ENCODE measurements around the gene TMED10.
"Not testable (repeated sequence)": the region's sequence is repeated elsewhere in the genome, so short reads cannot be mapped to it uniquely, and the experiment has no call there.

Gene TMED10

GRCh38 chr14:75188520-75189268 is 12.3 kb upstream of the TMED10 start:
- DNase-seq, result peak; percentile 18 to 69

GRCh38 chr14:75188086-75188485 is 11.7 kb upstream of the TMED10 start:
- no peak for DNase-seq

- DNase-seq, result no peak
Measured at GRCh38 chr14:75186953-75187352, 10.5 kb upstream of the TMED10 start.

- no peak for DNase-seq
Measured at GRCh38 chr14:75185251-75186040, 9.0 kb upstream of the TMED10 start.

- no peak for DNase-seq
Measured at GRCh38 chr14:75184492-75184891, 8.1 kb upstream of the TMED10 start.

- DNase-seq, result no peak
Measured at GRCh38 chr14:75184039-75184438, 7.6 kb upstream of the TMED10 start.

- DNase-seq, result no peak
Measured at GRCh38 chr14:75183225-75183624, 6.8 kb upstream of the TMED10 start.

GRCh38 chr14:75182821-75183220 is 6.4 kb upstream of the TMED10 start:
- peak in 1 of 2 donors; percentile 4 for DNase-seq

GRCh38 chr14:75182163-75182562 is 5.8 kb upstream of the TMED10 start:
- not testable (repeated sequence) for DNase-seq

- no peak for DNase-seq
Measured at GRCh38 chr14:75181293-75182062, 5.1 kb upstream of the TMED10 start.

GRCh38 chr14:75175677-75176141 is 703 bp downstream of the TMED10 start:
- DNase-seq, result no peak

GRCh38 chr14:75174066-75174465 is 2.3 kb downstream of the TMED10 start:
- no peak for DNase-seq

GRCh38 chr14:75170772-75171171 is 5.6 kb downstream of the TMED10 start:
- DNase-seq, result no peak

- no peak for DNase-seq
Measured at GRCh38 chr14:75168586-75169335, 7.7 kb downstream of the TMED10 start.

- DNase-seq, result no peak
Measured at GRCh38 chr14:75167325-75167724, 9.1 kb downstream of the TMED10 start.

- no peak for DNase-seq
Measured at GRCh38 chr14:75165586-75166391, 10.6 kb downstream of the TMED10 start.

- DNase-seq, result no peak
Measured at GRCh38 chr14:75164809-75165208, 11.6 kb downstream of the TMED10 start.

GRCh38 chr14:75163677-75164076 is 12.7 kb downstream of the TMED10 start:
- DNase-seq, result no peak

- DNase-seq, result no peak
Measured at GRCh38 chr14:75162631-75163030, 13.8 kb downstream of the TMED10 start.

GRCh38 chr14:75158843-75159614 is 17.4 kb downstream of the TMED10 start:
- DNase-seq, result no peak

GRCh38 chr14:75156901-75157300 is 19.5 kb downstream of the TMED10 start:
- peak in 1 of 2 donors; percentile 52 for DNase-seq

Measured in CD4-positive, alpha-beta T cell treated with Interleukin-1 beta for 1 hour (primary cell).